ENCODE measurements around the gene FFAR2.

GRCh38 chr19:35476149-35476548 lies 28.1 kb downstream of the FFAR2 start:
- TF ChIP-seq CTCF (IDR thresholded peaks at IDR 0.05), result peak in 1 of 4 donors; percentile 11
- TF ChIP-seq POLR2A (IDR thresholded peaks at IDR 0.05), result no peak
